Mucosa of rectum (tissue), 2 donors: Measurements from ENCODE around the gene KCNJ10.

Experiments used
- H3K27ac ChIP-seq, 2 donors: one replicate each; pipeline ENCODE4 v1.7.0; 2013; ENCODE audit warnings: inconsistent platforms in 2 of 2, low read depth in 2 of 2, low read length in 2 of 2
- H3K27me3 ChIP-seq, 2 donors: one replicate each; pipeline ENCODE4 v1.7.0; 2013; ENCODE audit warnings: low read length in 2 of 2; ENCODE audit not compliant: control insufficient read depth in 2 of 2, insufficient read depth in 2 of 2
- H3K36me3 ChIP-seq, 2 donors: one replicate each; pipeline ENCODE4 v1.7.0; 2013; ENCODE audit warnings: low read length in 2 of 2; ENCODE audit not compliant: control insufficient read depth in 2 of 2, insufficient read depth in 2 of 2
- H3K4me1 ChIP-seq, 2 donors: one replicate each; pipeline ENCODE4 v1.7.0; 2013; ENCODE audit warnings: low read length in 2 of 2, mild to moderate bottlenecking in 1 of 2; ENCODE audit not compliant: control insufficient read depth in 2 of 2, insufficient read depth in 2 of 2
- H3K4me3 ChIP-seq, 2 donors: one replicate each; pipeline ENCODE4 v1.7.0; 2013; ENCODE audit warnings: low read length in 2 of 2
- H3K9ac ChIP-seq, 2 donors: one replicate each; pipeline ENCODE4 v1.7.0; 2013; ENCODE audit warnings: low read length in 2 of 2, low read depth in 1 of 2, mild to moderate bottlenecking in 1 of 2
- H3K9me3 ChIP-seq, 2 donors: one replicate each; pipeline ENCODE4 v1.7.0; 2013; ENCODE audit warnings: low read length in 2 of 2; ENCODE audit not compliant: control insufficient read depth in 2 of 2
- donor health status: healthy.
- donor health status: Normal muscosa, but diverticular disease.

Gene KCNJ10

DNA sequence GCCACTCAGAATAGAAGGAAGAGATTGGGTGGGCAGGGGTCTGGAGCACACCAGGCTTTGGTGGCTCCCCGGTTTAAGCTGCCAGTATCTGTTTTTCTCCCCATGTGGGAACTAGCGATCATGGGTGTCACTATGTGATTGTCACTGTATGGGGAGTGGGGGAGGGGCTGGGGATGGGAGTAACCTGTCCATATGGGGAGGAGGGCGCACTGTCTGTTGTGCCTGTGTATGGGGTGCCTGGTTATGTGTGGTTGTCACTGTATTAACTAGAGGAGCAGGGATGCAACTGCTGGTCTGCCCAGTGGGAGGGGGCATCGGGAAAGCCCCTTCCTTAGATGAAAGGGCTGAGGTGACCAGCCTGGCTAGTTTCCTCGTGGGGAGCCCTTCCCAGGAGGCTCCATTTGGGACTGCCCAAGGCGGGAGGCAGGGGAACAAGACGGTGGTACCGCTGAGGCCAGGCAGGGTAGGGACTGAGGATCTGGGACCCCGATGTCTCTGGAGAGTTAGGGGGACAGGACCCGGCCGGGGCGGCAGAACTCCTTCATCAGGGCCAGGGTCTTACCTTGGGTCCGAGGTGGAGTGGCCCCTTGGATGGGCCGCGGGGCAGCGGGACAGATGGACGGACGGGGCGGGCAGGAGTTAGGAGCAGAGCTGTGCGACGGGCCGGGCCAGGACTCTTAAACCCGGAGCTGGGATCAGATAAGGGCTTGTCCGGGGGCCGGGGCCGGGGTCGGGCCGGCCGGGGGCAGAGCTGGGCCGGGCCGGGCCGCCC, at the start of gene KCNJ10:
Gene KCNJ10, minus strand, starts transcription at position 701 of the 772 bp plus-strand sequence. CDS start 27,628 bp downstream, outside the sequence.
- Histone ChIP-seq H3K27me3 (peaks cover 6 to 8% of the 10 kb centered on the region in 2 donors), H3K4me1 (peaks cover 5 to 7% of the 10 kb centered on the region in 2 donors), H3K27ac (peak within 1 kb of the TSS in 1 of 2 donors; percentile 4), H3K4me3 (peak within 1 kb of the TSS; percentile 69 to 76), H3K9me3 (no peaks in the 10 kb centered on the region), H3K9ac (peak within 1 kb of the TSS; percentile 6 to 14), H3K36me3 (no peaks in the 10 kb centered on the region)

GRCh38 chr1:160118928-160119327, 49.0 kb upstream of the KCNJ10 start:
- no peak overlapping the region for H3K9ac ChIP-seq
- H3K9me3 ChIP-seq, result no peaks in the 10 kb centered on the region
- no peak overlapping the region for H3K27ac ChIP-seq
- H3K4me3 ChIP-seq, result no peak overlapping the region
- H3K4me1 ChIP-seq, result no peaks in the 10 kb centered on the region
- H3K27me3 ChIP-seq, result peaks cover 6 to 9% of the 10 kb centered on the region in 2 donors
- no peaks in the 10 kb centered on the region for H3K36me3 ChIP-seq

DNA sequence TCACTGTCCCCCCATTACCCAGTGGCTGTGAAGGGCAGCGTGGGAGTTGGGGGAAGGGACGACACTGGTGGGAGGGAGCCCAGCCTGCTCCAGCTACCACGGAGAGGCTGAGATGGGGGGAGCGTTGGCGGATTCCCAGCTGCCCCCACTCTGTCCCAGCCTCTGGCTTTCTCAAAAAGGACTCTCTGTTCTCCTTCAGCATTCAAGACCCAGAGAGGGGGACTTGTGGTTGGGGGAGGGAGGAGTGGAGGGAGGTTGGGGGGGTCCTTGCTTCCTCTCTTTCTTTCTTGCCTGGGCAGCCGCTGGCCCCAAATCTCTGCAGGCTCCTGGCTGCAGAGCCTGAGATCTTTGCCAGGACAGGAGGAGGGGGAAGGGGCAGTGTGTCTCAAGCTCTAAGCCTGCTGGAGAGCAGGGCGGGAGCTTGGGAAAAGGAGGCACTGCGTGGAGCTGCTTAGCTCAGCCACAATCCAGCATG, 47.8 kb upstream of the KCNJ10 start:
- Histone ChIP-seq H3K9ac (no peak overlapping the region), H3K9me3 (no peaks in the 10 kb centered on the region), H3K4me1 (no peaks in the 10 kb centered on the region), H3K27me3 (peaks cover 6 to 9% of the 10 kb centered on the region in 2 donors), H3K36me3 (no peaks in the 10 kb centered on the region), H3K4me3 (no peak overlapping the region), H3K27ac (no peak overlapping the region)

GRCh38 chr1:160117300-160117699, 47.3 kb upstream of the KCNJ10 start:
- Histone ChIP-seq H3K9me3 (no peaks in the 10 kb centered on the region), H3K27me3 (peaks cover 6 to 9% of the 10 kb centered on the region in 2 donors), H3K36me3 (no peaks in the 10 kb centered on the region), H3K27ac (no peak overlapping the region), H3K9ac (no peak overlapping the region), H3K4me1 (no peaks in the 10 kb centered on the region), H3K4me3 (peak overlapping the region in 1 of 2 donors; percentile 42)

GRCh38 chr1:160116283-160117147, 46.6 kb upstream of the KCNJ10 start:
- peak overlapping the region; percentile 17 to 42 for H3K4me3 ChIP-seq
- no peaks in the 10 kb centered on the region for H3K9me3 ChIP-seq
- H3K36me3 ChIP-seq, result no peaks in the 10 kb centered on the region
- H3K9ac ChIP-seq, result no peak overlapping the region
- H3K27me3 ChIP-seq, result peaks cover 6 to 9% of the 10 kb centered on the region in 2 donors
- H3K4me1 ChIP-seq, result no peaks in the 10 kb centered on the region
- H3K27ac ChIP-seq, result peak overlapping the region in 1 of 2 donors; percentile 17

DNA sequence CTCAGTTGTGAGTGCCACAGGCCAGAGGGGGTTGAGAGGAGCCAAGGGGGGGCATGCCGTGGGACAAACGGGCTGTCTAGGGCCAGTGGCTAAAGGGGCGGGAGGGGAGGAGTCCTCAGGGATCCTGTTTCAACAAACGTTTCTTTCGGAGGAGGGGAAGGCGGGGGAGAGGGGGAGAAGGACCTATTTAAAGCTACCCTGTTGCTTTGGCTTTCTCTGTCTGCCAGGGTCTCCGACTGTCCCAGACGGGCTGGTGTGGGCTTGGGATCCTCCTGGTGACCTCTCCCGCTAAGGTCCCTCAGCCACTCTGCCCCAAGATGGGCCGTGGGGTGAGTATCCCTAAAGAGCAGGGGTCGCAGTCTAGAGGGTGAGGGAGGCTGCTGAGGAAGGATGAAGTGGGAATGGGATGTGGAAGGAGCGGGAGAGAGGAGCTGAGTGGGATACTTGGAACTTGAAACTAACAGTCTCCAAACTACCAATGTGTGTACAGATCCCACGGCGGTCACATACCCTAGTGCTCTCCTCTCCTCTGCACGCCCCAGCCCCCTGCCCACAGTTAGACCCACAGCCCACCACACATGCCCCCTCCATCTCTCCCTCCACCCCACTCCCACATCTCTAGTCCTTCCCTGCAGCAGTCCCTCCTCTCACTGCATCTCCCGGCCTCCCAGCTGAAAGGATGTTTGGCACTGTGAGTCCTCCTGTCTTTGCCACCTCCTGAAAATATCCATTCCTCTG, 45.8 kb upstream of the KCNJ10 start, which contains the start of gene ATP1A2:
Gene ATP1A2, plus strand, starts transcription at position 215 of the 738 bp plus-strand sequence. Its CDS starts 103 bp downstream, at position 318.
- H3K9me3 ChIP-seq, result no peaks in the 10 kb centered on the region
- no peaks in the 10 kb centered on the region for H3K36me3 ChIP-seq
- peaks cover 6 to 9% of the 10 kb centered on the region in 2 donors for H3K27me3 ChIP-seq
- H3K9ac ChIP-seq, result no peak within 1 kb of the TSS
- H3K4me3 ChIP-seq, result peak within 1 kb of the TSS; percentile 24 to 42
- H3K27ac ChIP-seq, result peak within 1 kb of the TSS in 1 of 2 donors; percentile 17
- no peaks in the 10 kb centered on the region for H3K4me1 ChIP-seq

DNA sequence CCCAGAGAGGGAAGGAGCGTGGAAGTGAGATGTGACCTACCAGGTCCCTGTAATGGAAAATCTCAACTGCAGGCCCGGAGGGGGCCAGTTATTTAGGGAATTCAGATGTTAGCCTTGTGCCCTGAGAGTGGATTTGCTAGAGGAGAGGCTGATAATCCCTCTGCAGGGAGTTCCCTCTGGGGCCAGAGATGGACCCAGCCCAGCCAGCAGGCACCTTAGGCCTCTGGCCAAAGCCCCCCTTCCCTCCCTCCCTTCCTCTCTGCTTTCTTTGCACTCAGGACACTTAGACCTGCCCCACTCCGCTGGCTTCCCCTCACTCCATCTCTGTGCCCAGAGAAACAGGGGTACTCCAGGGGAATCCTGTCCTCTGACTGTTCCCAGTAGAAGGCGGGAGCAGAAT, 44.1 kb upstream of the KCNJ10 start:
- H3K9me3 ChIP-seq, result no peaks in the 10 kb centered on the region
- H3K9ac ChIP-seq, result no peak overlapping the region
- no peak overlapping the region for H3K27ac ChIP-seq
- no peak overlapping the region for H3K4me3 ChIP-seq
- H3K4me1 ChIP-seq, result no peaks in the 10 kb centered on the region
- no peaks in the 10 kb centered on the region for H3K36me3 ChIP-seq
- peaks cover 6 to 9% of the 10 kb centered on the region in 2 donors for H3K27me3 ChIP-seq

- no peak overlapping the region for H3K9ac ChIP-seq
- H3K27me3 ChIP-seq, result peaks cover 6 to 9% of the 10 kb centered on the region in 2 donors
- H3K4me1 ChIP-seq, result no peaks in the 10 kb centered on the region
- H3K27ac ChIP-seq, result no peak overlapping the region
- no peak overlapping the region for H3K4me3 ChIP-seq
- H3K36me3 ChIP-seq, result no peaks in the 10 kb centered on the region
- no peaks in the 10 kb centered on the region for H3K9me3 ChIP-seq
These were observed 43.4 kb upstream of the KCNJ10 start for GRCh38 chr1:160113407-160113806.

DNA sequence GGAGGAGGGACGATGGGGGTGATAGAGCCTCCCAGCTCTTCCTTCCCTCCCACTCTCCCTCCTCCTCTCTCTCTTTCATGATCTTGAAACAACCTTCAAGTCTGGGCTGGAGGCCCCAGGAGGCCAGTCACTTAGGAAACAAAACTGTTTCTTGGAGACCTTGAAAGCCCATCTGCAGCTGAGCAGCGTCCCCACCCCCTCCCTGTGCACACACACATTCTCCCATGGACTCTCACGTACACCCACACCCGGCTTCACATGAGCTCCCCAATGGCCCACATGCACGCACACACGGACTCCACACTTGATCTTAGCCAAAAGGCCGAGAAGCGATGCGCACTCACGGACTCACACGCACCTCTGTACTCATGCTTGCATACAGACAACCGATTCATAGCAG, 42.4 kb upstream of the KCNJ10 start:
- Histone ChIP-seq H3K27me3 (peaks cover 6 to 7% of the 10 kb centered on the region in 2 donors), H3K4me3 (no peak overlapping the region), H3K9ac (no peak overlapping the region), H3K36me3 (no peaks in the 10 kb centered on the region), H3K9me3 (no peaks in the 10 kb centered on the region), H3K27ac (no peak overlapping the region), H3K4me1 (no peaks in the 10 kb centered on the region)
